ENCODE results near the gene SIRT3. TPM values are rescaled to one million over a fixed set of nuclear protein-coding genes. Genes with fewer than 3 reads are reported as not detected.

The SIRT3 gene
- polyA plus RNA-seq, 1 experiment, result 22.2 TPM

DNA sequence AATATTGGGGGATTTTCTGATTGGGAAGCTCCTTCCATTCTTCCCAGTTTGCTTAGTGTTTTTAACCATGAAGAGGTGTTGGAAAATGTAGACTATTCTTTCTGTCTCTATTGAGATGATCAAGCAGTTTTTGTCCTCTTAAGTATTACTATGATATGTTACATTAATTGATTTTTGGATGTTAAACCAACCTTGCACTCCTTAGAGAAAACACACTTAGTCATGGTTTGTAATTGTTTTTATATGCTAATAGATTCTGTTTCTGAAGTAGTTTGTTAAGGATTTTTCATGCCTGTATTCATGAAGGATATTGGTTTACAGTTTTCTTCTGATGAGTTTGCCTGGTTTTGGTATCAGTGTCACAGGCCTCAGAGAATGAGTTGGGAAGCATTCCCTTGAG, 40.1 kb upstream of the SIRT3 start:
- TF ChIP-seq, protein P1, sequence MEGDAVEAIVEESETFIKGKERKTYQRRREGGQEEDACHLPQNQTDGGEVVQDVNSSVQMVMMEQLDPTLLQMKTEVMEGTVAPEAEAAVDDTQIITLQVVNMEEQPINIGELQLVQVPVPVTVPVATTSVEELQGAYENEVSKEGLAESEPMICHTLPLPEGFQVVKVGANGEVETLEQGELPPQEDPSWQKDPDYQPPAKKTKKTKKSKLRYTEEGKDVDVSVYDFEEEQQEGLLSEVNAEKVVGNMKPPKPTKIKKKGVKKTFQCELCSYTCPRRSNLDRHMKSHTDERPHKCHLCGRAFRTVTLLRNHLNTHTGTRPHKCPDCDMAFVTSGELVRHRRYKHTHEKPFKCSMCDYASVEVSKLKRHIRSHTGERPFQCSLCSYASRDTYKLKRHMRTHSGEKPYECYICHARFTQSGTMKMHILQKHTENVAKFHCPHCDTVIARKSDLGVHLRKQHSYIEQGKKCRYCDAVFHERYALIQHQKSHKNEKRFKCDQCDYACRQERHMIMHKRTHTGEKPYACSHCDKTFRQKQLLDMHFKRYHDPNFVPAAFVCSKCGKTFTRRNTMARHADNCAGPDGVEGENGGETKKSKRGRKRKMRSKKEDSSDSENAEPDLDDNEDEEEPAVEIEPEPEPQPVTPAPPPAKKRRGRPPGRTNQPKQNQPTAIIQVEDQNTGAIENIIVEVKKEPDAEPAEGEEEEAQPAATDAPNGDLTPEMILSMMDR (IDR thresholded peaks at IDR 0.05; ENCODE audit: insufficient read depth, low read depth, low read length), result no peak
- Histone ChIP-seq H3K27me3 (ENCODE audit: control insufficient read depth, insufficient read depth, low read length) (peaks cover 31% of the 10 kb centered on the region), H3K4me3 (ENCODE audit: low read depth, low read length) (no peak overlapping the region), H3K36me3 (ENCODE audit: control insufficient read depth, insufficient read depth, low read length) (no peaks in the 10 kb centered on the region)
- ChIA-PET CTCF (interaction anchor here (1.3 kb wide), 1 partner anchor 25 kb away, joined by 6 read pairs; no protein-coding TSS in a partner anchor), POLR2A (no interaction called here)
- DNase-seq (ENCODE audit: low read depth), result no peak

DNA sequence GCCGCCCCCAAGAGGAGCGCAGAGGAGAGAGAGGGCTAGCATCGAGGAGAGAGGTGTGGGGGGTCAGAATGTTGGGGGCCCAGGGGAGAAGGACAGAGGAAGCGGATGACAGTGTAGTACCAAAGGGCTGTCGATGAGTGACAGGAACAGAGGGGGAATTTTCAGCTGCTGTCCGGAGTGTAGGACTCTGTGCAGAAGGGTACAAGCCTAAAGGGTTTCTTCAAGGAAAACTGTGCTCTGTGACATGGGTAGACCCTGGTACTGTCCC, 36.7 kb upstream of the SIRT3 start:
- ChIA-PET CTCF (no interaction called here), POLR2A (no interaction called here)
- Histone ChIP-seq H3K4me3 (ENCODE audit: low read depth, low read length) (no peak overlapping the region), H3K36me3 (ENCODE audit: control insufficient read depth, insufficient read depth, low read length) (no peaks in the 10 kb centered on the region), H3K27me3 (ENCODE audit: control insufficient read depth, insufficient read depth, low read length) (peaks cover 15% of the 10 kb centered on the region)
- TF ChIP-seq, protein P1 (IDR thresholded peaks at IDR 0.05; ENCODE audit: insufficient read depth, low read depth, low read length), result no peak
- no peak for DNase-seq (ENCODE audit: low read depth)

DNA sequence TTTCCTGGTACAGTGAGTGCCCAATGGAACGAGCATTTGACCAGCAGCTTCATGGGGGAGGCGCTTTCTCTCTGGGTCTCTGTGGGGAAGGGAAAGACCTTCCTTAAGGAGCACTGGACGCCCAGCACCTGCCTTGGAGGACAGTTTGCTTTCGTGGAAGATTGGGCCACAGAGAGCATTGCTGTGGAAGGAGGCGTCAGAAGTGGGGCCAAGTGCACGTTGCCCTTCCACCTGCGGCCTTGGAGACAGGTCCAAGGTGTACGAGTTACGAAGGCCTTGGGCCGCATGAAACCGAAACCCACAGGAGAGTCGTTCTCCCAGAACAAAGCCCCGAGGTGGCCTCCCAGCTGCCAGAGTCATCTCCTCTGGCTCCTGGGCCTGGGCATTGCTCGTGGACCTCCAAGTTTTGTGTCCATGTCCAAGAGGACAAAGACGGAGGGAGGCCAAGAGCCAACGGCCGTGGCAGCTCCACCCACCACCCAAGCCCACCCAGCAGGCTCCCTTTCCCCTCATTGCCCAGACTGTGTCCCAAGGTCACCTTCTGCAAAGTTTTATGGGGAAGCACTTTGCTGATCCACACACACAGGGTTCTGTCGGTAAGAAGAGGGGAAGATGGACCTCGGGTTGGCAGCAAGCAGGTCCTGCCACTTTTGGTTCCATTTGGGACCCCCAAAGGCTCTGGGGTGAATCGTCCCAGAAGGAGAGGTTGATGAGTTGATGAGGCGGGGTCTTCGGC, 36.2 kb upstream of the SIRT3 start:
- ChIA-PET POLR2A (no interaction called here), CTCF (interaction anchor here (1.5 kb wide), 1 partner anchor 32 kb away, joined by 3 read pairs; no protein-coding TSS in a partner anchor)
- Histone ChIP-seq H3K36me3 (ENCODE audit: control insufficient read depth, insufficient read depth, low read length) (no peaks in the 10 kb centered on the region), H3K27me3 (ENCODE audit: control insufficient read depth, insufficient read depth, low read length) (peaks cover 15% of the 10 kb centered on the region), H3K4me3 (ENCODE audit: low read depth, low read length) (no peak overlapping the region)
- no peak for DNase-seq (ENCODE audit: low read depth)
- TF ChIP-seq, protein P1 (IDR thresholded peaks at IDR 0.05; ENCODE audit: insufficient read depth, low read depth, low read length), result no peak

DNA sequence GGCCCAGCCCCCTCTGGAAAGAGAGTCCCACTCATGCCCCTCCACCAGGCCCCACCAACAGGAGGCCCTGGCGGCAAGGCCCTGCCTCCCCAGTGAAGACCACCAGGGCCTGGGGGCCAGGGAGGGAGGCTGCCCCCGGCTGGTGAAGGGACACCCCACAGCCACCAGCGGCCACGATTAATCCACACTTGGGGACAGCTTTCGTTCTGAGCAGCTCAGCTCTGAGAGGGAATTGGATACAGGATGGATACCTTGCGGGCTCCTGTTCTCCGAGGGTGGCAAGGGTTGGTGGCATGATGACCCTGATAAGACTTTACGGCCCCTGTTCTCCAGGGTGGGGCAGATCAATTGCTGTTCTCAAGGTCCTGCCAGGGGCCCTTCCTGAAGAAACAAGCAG, 35.2 kb upstream of the SIRT3 start:
- Histone ChIP-seq H3K27me3 (ENCODE audit: control insufficient read depth, insufficient read depth, low read length) (peaks cover 10% of the 10 kb centered on the region), H3K36me3 (ENCODE audit: control insufficient read depth, insufficient read depth, low read length) (no peaks in the 10 kb centered on the region), H3K4me3 (ENCODE audit: low read depth, low read length) (no peak overlapping the region)
- no peak for DNase-seq (ENCODE audit: low read depth)
- TF ChIP-seq, protein P1 (IDR thresholded peaks at IDR 0.05; ENCODE audit: insufficient read depth, low read depth, low read length), result no peak
- POLR2A ChIA-PET, result no interaction called here
- CTCF ChIA-PET, result interaction anchor here (1.5 kb wide), 1 partner anchor 33 kb away, joined by 3 read pairs; no protein-coding TSS in a partner anchor

DNA sequence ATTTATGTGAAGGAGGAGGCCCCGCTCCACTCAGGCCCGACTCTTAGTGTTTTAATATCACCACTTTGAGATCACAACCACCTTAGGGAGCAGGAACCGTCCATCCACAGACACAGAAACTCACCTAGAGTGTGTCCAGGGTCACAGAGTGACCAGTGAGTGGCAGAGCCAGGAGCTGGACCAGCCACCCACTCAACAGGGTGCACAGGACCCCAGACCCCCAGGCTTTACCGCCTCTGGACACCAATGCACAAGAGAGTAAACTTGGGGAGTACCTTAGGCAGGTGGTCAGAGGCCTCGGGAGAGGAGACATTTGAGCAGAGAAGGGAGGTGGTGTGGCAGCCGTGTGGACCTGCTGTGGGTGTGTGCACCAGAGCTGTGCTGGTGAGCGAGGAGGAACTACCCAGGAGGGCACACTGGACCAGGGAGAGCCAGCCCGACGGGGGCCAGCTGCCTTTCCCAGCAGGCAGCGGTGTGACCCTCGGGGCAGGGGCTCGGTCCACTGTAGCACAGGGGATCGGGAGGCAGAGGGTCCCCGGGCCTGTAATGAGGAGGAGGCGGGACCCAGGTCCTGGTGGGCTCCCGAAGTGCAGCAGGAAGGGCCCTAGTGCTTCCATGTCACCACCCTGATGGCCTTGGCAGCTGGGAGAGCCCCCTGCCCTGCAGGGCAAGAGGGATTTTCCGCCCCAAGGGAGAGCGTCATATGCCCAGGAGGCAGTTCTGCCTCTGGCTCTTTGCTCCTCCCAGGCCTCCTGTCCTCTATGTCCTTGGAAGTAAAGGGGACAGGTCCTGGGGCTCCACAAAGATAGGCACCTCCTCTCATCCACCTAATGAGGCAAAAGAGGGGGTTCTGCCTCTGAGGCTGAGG, 34.5 kb upstream of the SIRT3 start:
- no peaks in the 10 kb centered on the region for H3K36me3 ChIP-seq (ENCODE audit: control insufficient read depth, insufficient read depth, low read length)
- no peak overlapping the region for H3K4me3 ChIP-seq (ENCODE audit: low read depth, low read length)
- TF ChIP-seq, protein P1 (IDR thresholded peaks at IDR 0.05; ENCODE audit: insufficient read depth, low read depth, low read length), result no peak
- H3K27me3 ChIP-seq (ENCODE audit: control insufficient read depth, insufficient read depth, low read length), result peaks cover 10% of the 10 kb centered on the region
- no peak for DNase-seq (ENCODE audit: low read depth)
- ChIA-PET POLR2A (no interaction called here), CTCF (interaction anchor here (1.5 kb wide), 1 partner anchor 34 kb away, joined by 3 read pairs; no protein-coding TSS in a partner anchor)
